Psoas muscle (tissue), 8 donors: ENCODE results near the gene BTBD16. TPM values are rescaled to one million over a fixed set of nuclear protein-coding genes. Genes with fewer than 3 reads are reported as not detected.

Experiments used
- ATAC-seq, 4 donors: fragments of 200-7000 bp; cut with Tn5 transposase; one replicate each; pipeline ENCODE4 v1.9.1; 2020; ENCODE audit warnings: moderate library complexity in 3 of 4, mild to moderate bottlenecking in 2 of 4
- DNase-seq, 2 donors: peaks; one replicate each; pipeline ENCODE4 v3.0.0-alpha.2; 2020
- H3K27ac ChIP-seq: fragments of 200-600 bp; one replicate; pipeline ENCODE4 v1.8.0; 2022
- H3K27me3 ChIP-seq, 3 donors: fragments of 200-600 bp in 1 of 3; one replicate each; pipeline versions ENCODE4 v1.6.1 to v1.8.0; 2013 to 2022; ENCODE audit warnings: low read length in 2 of 3, mild to moderate bottlenecking in 2 of 3, moderate library complexity in 1 of 3; ENCODE audit not compliant: insufficient read depth in 3 of 3
- H3K36me3 ChIP-seq, 2 donors: fragments of 200-600 bp in 1 of 2; one replicate each; pipeline versions ENCODE4 v1.6.1 to v1.8.0; 2013 to 2022; ENCODE audit warnings: low read depth in 1 of 2, mild to moderate bottlenecking in 1 of 2, moderate library complexity in 1 of 2; ENCODE audit not compliant: insufficient read depth in 1 of 2
- H3K4me1 ChIP-seq: fragments of 200-600 bp; one replicate; pipeline ENCODE4 v1.8.0; 2022
- H3K4me3 ChIP-seq: fragments of 200-600 bp; one replicate; pipeline ENCODE4 v1.8.0; 2022; ENCODE audit warnings: mild to moderate bottlenecking
- H3K9me3 ChIP-seq: fragments of 200-600 bp; one replicate; pipeline ENCODE4 v1.8.0; 2022
- CTCF ChIP-seq: fragments of 200-600 bp; IDR thresholded peaks from one replicate; pipeline ENCODE4 v1.8.0; 2022; ENCODE audit warnings: antibody characterized with exemption
- WGBS, 3 donors: extraction: QIAGEN DNeasy Blood & Tissue Kit; methylation state at CpG; one replicate each; pipeline versions ENCODE4 v1.1.6 to v1.1.7; 2013; 5-methylcytosine and 5-hydroxymethylcytosine counted together
- intact Hi-C, 2 donors: fragments of 100-400 bp; cut with DNase I; formaldehyde crosslinking; loops; one replicate each; pipeline versions ENCODE4 v1.11.0 to v1.14.2; 2022
- polyA plus RNA-seq, 3 donors: library from polyadenylated mRNA; stranded (reverse); fragments of 200-250 nt; gene quantifications; one replicate each; pipeline ENCODE4 v1.2.3, GENCODE V29; 2013
- total RNA-seq, 4 donors: library from RNA; stranded (reverse); fragmentation: NEBNext Ultra II Directional in 2 of 4; extraction: Animal tissue kit (Norgen Biotek cat#: 25700) in 2 of 4; gene quantifications; one replicate each; pipeline versions ENCODE4 v1.2.1 to v1.2.4, GENCODE V29; 2021 to 2023
- donor health status: healthy with polysubstance abuse.
- donor health status: DM: no; HTN: no; CAD: no; lungs with moderate emphysema.
- donor health status: Bipolar disorder and iron deficiency.
- donor health status: healthy.
- donor health status: DM: yes; HTN: yes; CAD: no.
- donor health status: DM: no; HTN: no; CAD: no.
- donor health status: DM: no; HTN: no; CAD: no.
- donor health status: DM: yes; HTN: yes; CAD: no.

The BTBD16 gene
- total and polyA plus RNA-seq, 7 donors, result 0.14 to 0.58 (median 0.32) TPM; not detected in 4

- no peak for DNase-seq
- Histone ChIP-seq H3K27me3 (no peaks in the 10 kb centered on the region), H3K27ac (no peak overlapping the region), H3K9me3 (no peaks in the 10 kb centered on the region), H3K4me3 (no peak overlapping the region), H3K4me1 (no peaks in the 10 kb centered on the region), H3K36me3 (no peaks in the 10 kb centered on the region)
- intact Hi-C loops, result no loop called here
- TF ChIP-seq CTCF, result no peak
- 75 to 83% (median 79%) methylated on average over 13 of the region's 13 CpGs for WGBS, 3 donors
- no peak for ATAC-seq
Observed at GRCh38 chr10:122329416-122329815, 58.3 kb downstream of the BTBD16 start.

- Histone ChIP-seq H3K9me3 (no peaks in the 10 kb centered on the region), H3K27me3 (no peaks in the 10 kb centered on the region), H3K27ac (no peak overlapping the region), H3K4me1 (no peaks in the 10 kb centered on the region), H3K4me3 (no peak overlapping the region), H3K36me3 (no peaks in the 10 kb centered on the region)
- WGBS, 3 donors, result 77 to 81% (median 80%) methylated on average over 7 of the region's 7 CpGs
- intact Hi-C loops, result no loop called here
- TF ChIP-seq CTCF, result no peak
- DNase-seq, result no peak
- ATAC-seq, result no peak
Observed at GRCh38 chr10:122331100-122331499, 60.0 kb downstream of the BTBD16 start.

- no peaks in the 10 kb centered on the region for H3K9me3 ChIP-seq
- no peak overlapping the region for H3K4me3 ChIP-seq
- WGBS, 3 donors, result 74 to 83% (median 80%) methylated on average over 16 of the region's 16 CpGs
- H3K27ac ChIP-seq, result no peak overlapping the region
- no peaks in the 10 kb centered on the region for H3K4me1 ChIP-seq
- intact Hi-C loops, result no loop called here
- no peak for TF ChIP-seq CTCF
- ATAC-seq (no peak), DNase-seq (no peak)
- H3K36me3 ChIP-seq, result no peaks in the 10 kb centered on the region
- no peaks in the 10 kb centered on the region for H3K27me3 ChIP-seq
Observed at GRCh38 chr10:122331615-122332446, 60.7 kb downstream of the BTBD16 start.

GRCh38 chr10:122333037-122333436 lies 61.9 kb downstream of the BTBD16 start:
- WGBS, 3 donors, result 77% methylated on average over 4 of the region's 4 CpGs
- ATAC-seq (no peak), DNase-seq (no peak)
- Histone ChIP-seq H3K4me1 (no peaks in the 10 kb centered on the region), H3K27me3 (no peaks in the 10 kb centered on the region), H3K27ac (no peak overlapping the region), H3K36me3 (no peaks in the 10 kb centered on the region), H3K4me3 (no peak overlapping the region), H3K9me3 (no peaks in the 10 kb centered on the region)
- intact Hi-C loops, result no loop called here
- no peak for TF ChIP-seq CTCF

GRCh38 chr10:122336332-122336731 lies 65.2 kb downstream of the BTBD16 start:
- no peak overlapping the region for H3K27ac ChIP-seq
- H3K9me3 ChIP-seq, result no peaks in the 10 kb centered on the region
- intact Hi-C loops, result no loop called here
- 85 to 94% (median 86%) methylated on average over 10 of the region's 10 CpGs for WGBS, 3 donors
- H3K4me1 ChIP-seq, result peaks cover 5% of the 10 kb centered on the region
- ATAC-seq (no peak), DNase-seq (no peak)
- no peaks in the 10 kb centered on the region for H3K27me3 ChIP-seq
- no peaks in the 10 kb centered on the region for H3K36me3 ChIP-seq
- no peak overlapping the region for H3K4me3 ChIP-seq
- no peak for TF ChIP-seq CTCF
